Glutamatergic neuron (in vitro differentiated cells): ENCODE results near the gene ADD3. TPM values are rescaled to one million over a fixed set of nuclear protein-coding genes. Genes with fewer than 3 reads are reported as not detected.

Experiments
- DNase-seq: peaks from one replicate; pipeline ENCODE4 v3.0.0; 2022
- H3K27ac Mint-ChIP-seq: one replicate; pipeline ENCODE4 v1.8.0; 2020; ENCODE audit warnings: mild to moderate bottlenecking, mixed read lengths, inconsistent platforms; ENCODE audit not compliant: unreplicated experiment
- H3K27me3 Mint-ChIP-seq: one replicate; pipeline ENCODE4 v1.8.0; 2020; ENCODE audit warnings: mild to moderate bottlenecking, moderate library complexity, mixed read lengths, inconsistent platforms; ENCODE audit not compliant: unreplicated experiment
- H3K36me3 Mint-ChIP-seq: one replicate; pipeline ENCODE4 v1.8.0; 2020; ENCODE audit warnings: mild to moderate bottlenecking, mixed read lengths, inconsistent platforms; ENCODE audit not compliant: unreplicated experiment
- H3K4me1 Mint-ChIP-seq: one replicate; pipeline ENCODE4 v1.8.0; 2020; ENCODE audit warnings: mild to moderate bottlenecking, low read depth, mixed read lengths, inconsistent platforms; ENCODE audit not compliant: unreplicated experiment
- H3K4me3 Mint-ChIP-seq: one replicate; pipeline ENCODE4 v1.8.0; 2020; ENCODE audit warnings: mild to moderate bottlenecking, mixed read lengths, inconsistent platforms; ENCODE audit not compliant: unreplicated experiment
- H3K9me3 Mint-ChIP-seq: one replicate; pipeline ENCODE4 v1.8.0; 2020; ENCODE audit warnings: mild to moderate bottlenecking, moderate library complexity, mixed read lengths, inconsistent platforms; ENCODE audit not compliant: unreplicated experiment
- CTCF ChIP-seq: fragments of 200-600 bp; sonication (generic); IDR thresholded peaks from one replicate; pipeline ENCODE4 v1.5.0; 2021; ENCODE audit not compliant: partially characterized antibody, unreplicated experiment
- total RNA-seq: library from RNA; stranded (reverse); fragmentation: NEBNext Ultra II Directional; extraction: Animal tissue kit (Norgen Biotek cat#: 25700); gene quantifications from one replicate; pipeline ENCODE4 v1.2.1, GENCODE V29; 2021; ENCODE audit not compliant: unreplicated experiment

The ADD3 gene
- total RNA-seq, 1 donor from 2014 or later: 22.8 TPM

DNA sequence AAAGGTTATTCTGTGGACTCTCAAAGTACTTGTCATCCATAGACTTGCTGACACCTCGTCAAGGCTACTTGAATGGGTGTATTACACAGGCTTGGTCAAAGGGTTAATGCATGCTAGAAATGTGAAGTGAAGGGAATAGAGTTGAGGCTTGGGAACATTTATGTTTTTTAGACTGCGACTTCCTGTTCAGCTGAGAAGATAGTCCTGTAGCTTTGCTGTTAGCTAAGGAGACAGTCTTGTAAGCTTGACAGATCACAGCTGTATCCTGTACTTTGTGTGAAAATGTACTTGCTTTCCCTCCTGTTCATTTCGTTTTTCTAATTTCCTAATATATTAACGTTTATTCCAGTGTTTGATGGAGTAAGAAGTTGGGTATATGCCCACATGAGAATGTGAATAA, 52.1 kb downstream of the ADD3 start:
- TF ChIP-seq CTCF: no peak
- H3K9me3 Mint-ChIP-seq: no peaks in the 10 kb centered on the region
- no peak overlapping the region for H3K4me3 Mint-ChIP-seq
- H3K36me3 Mint-ChIP-seq: no peaks in the 10 kb centered on the region
- H3K27me3 Mint-ChIP-seq: peaks cover 2% of the 10 kb centered on the region
- DNase-seq: no peak
- peaks cover 2% of the 10 kb centered on the region for H3K4me1 Mint-ChIP-seq
- H3K27ac Mint-ChIP-seq: no peak overlapping the region

DNA sequence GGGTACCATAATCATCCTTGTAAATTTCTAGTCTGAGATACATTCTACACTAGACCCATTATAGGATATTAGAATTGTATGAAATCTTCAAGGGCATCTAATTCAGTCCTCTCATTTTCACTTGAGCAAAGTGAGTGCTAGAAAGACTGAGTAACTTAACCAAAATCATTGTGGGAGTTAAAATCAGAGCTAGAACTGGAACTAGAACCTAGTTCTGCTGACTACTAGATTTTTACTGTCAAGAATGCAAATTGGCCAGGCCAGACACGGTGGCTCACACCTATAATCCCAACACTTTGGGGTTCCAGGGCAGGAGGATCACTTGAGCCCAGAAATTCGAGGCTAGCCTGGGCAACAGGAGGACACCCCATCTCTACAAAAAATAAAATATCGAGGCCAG, 53.9 kb downstream of the ADD3 start:
- peaks cover 2% of the 10 kb centered on the region for H3K27me3 Mint-ChIP-seq
- H3K27ac Mint-ChIP-seq: no peak overlapping the region
- H3K4me3 Mint-ChIP-seq: no peak overlapping the region
- TF ChIP-seq CTCF: no peak
- no peak for DNase-seq
- H3K9me3 Mint-ChIP-seq: no peaks in the 10 kb centered on the region
- no peaks in the 10 kb centered on the region for H3K36me3 Mint-ChIP-seq
- peaks cover 2% of the 10 kb centered on the region for H3K4me1 Mint-ChIP-seq

- Mint-ChIP-seq H3K9me3 (no peaks in the 10 kb centered on the region), H3K36me3 (no peaks in the 10 kb centered on the region), H3K27me3 (no peaks in the 10 kb centered on the region), H3K4me1 (no peaks in the 10 kb centered on the region), H3K27ac (no peak overlapping the region), H3K4me3 (no peak overlapping the region)
- TF ChIP-seq CTCF: no peak
- no peak for DNase-seq
Measured at GRCh38 chr10:110065269-110065668, 57.5 kb downstream of the ADD3 start.

DNA sequence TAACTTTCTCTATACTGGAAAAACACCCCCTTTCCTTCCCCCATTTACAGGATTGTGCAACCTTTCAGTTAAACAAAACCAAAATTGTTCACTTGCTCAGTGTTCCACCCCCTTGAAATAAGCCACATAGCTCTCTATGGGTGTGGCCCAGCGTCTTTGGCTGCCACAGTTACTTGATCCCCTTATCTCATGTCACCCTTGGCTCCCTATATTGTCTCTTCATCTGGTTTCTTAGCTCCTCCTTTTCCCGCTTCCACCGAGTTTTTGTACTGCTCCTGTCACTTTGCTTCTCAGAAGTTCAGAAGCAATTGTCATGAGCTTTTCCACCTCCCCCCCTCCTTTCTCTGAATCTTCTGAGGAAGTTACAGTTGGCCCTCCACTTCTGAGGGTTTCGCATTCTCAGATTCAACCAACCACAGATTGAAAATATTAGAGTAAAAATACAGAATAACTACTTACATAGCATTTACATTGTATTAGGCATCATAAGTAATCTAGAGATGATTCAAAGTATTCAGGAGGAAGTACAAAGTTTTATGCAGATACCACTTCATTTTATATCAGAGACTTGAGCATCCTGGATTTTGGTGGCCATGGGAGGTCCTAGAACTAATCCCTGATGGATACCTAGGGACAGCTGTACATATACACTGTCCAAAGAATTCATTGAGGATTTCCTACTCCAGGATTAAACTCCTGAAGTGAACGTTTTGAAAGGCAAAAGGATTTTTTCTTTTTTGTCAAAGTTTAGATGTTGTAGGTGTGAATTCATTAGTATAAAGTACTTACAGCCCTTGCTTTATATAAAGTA, 60.4 kb downstream of the ADD3 start:
- no peak for TF ChIP-seq CTCF
- Mint-ChIP-seq H3K27ac (no peak overlapping the region), H3K9me3 (no peaks in the 10 kb centered on the region), H3K27me3 (no peaks in the 10 kb centered on the region), H3K4me3 (no peak overlapping the region), H3K36me3 (no peaks in the 10 kb centered on the region), H3K4me1 (no peaks in the 10 kb centered on the region)
- DNase-seq: no peak

GRCh38 chr10:110068780-110069179, 61.0 kb downstream of the ADD3 start:
- Mint-ChIP-seq H3K4me1 (no peaks in the 10 kb centered on the region), H3K27me3 (no peaks in the 10 kb centered on the region), H3K27ac (no peak overlapping the region), H3K36me3 (no peaks in the 10 kb centered on the region), H3K4me3 (no peak overlapping the region), H3K9me3 (no peaks in the 10 kb centered on the region)
- TF ChIP-seq CTCF: no peak
- DNase-seq: no peak
